Keratinocyte (primary cell): ENCODE results near the gene SLC44A3. TPM values are rescaled to one million over a fixed set of nuclear protein-coding genes. Genes with fewer than 3 reads are reported as not detected.

Experiments used
- DNase-seq: peaks from one replicate; pipeline ENCODE4 v3.0.0-alpha.2; 2011; ENCODE audit warnings: low read depth, missing footprints, low spot score
- FAIRE-seq: peaks from 2 replicates; lab custom pipeline; 2011; peaks lifted over from hg19 to GRCh38; lab: Jason Lieb, UNC
- H2AFZ ChIP-seq: 2 replicates; pipeline ENCODE4 v1.6.0; 2012; ENCODE audit warnings: low read length, control low read depth, inconsistent platforms; ENCODE audit not compliant: control insufficient read depth
- H3K27ac ChIP-seq: 2 replicates; pipeline ENCODE4 v1.5.1; 2011; ENCODE audit warnings: low read length; ENCODE audit not compliant: control insufficient read depth, insufficient read depth
- H3K27me3 ChIP-seq: 3 replicates; pipeline ENCODE4 v1.6.0; 2011; ENCODE audit warnings: low read length; ENCODE audit not compliant: control insufficient read depth, insufficient read depth; ENCODE audit errors: extremely low read depth
- H3K36me3 ChIP-seq, 2 experiments: 2 replicates in 1 of 2; 3 replicates in 1 of 2; pipeline ENCODE4 v1.5.1; 2011; ENCODE audit warnings: low read length in 2 of 2, mild to moderate bottlenecking in 1 of 2; ENCODE audit not compliant: control insufficient read depth in 2 of 2, insufficient read depth in 2 of 2; ENCODE audit errors: extremely low read depth in 1 of 2
- H3K4me1 ChIP-seq: 3 replicates; pipeline ENCODE4 v1.5.1; 2011; ENCODE audit warnings: low read length; ENCODE audit not compliant: control insufficient read depth, insufficient read depth; ENCODE audit errors: extremely low read depth
- H3K4me2 ChIP-seq: 3 replicates; pipeline ENCODE4 v1.6.0; 2011; ENCODE audit warnings: low read depth, low read length; ENCODE audit not compliant: control insufficient read depth, insufficient read depth; ENCODE audit errors: extremely low read depth
- H3K4me3 ChIP-seq, 3 experiments: fragments of 200-600 bp in 1 of 3; sonication (generic) in 1 of 3; 2 replicates in 2 of 3; 3 replicates in 1 of 3; pipeline ENCODE4 v1.5.1; 2011 to 2016; ENCODE audit warnings: low read length in 3 of 3, mild to moderate bottlenecking in 3 of 3, control low read depth in 2 of 3, inconsistent platforms in 1 of 3, low read depth in 1 of 3, mixed read lengths in 1 of 3, mixed run types in 1 of 3, moderate library complexity in 1 of 3; ENCODE audit not compliant: control insufficient read depth in 2 of 3, insufficient read depth in 2 of 3; ENCODE audit errors: extremely low read depth in 1 of 3
- H3K79me2 ChIP-seq: 2 replicates; pipeline ENCODE4 v1.6.0; 2012; ENCODE audit warnings: low read length; ENCODE audit not compliant: control insufficient read depth, insufficient read depth
- H3K9ac ChIP-seq: 3 replicates; pipeline ENCODE4 v1.6.0; 2011; ENCODE audit warnings: low read length; ENCODE audit not compliant: control insufficient read depth, insufficient read depth; ENCODE audit errors: extremely low read depth
- H3K9me1 ChIP-seq: 3 replicates; pipeline ENCODE4 v1.6.0; 2011; ENCODE audit warnings: low read length; ENCODE audit not compliant: control insufficient read depth, insufficient read depth; ENCODE audit errors: extremely low read depth
- H3K9me3 ChIP-seq: 2 replicates; pipeline ENCODE4 v1.5.1; 2012; ENCODE audit warnings: low read depth, low read length; ENCODE audit not compliant: control insufficient read depth
- H4K20me1 ChIP-seq: 3 replicates; pipeline ENCODE4 v1.6.0; 2011; ENCODE audit warnings: low read length; ENCODE audit not compliant: control insufficient read depth, insufficient read depth; ENCODE audit errors: extremely low read depth
- EZH2 ChIP-seq: IDR thresholded peaks from one replicate; pipeline ENCODE4 v1.6.1; 2012; ENCODE audit warnings: inconsistent platforms, mild to moderate bottlenecking, low read length, moderate library complexity
- dilution Hi-C: fragments of 300-500 bp; cut with MboI; formaldehyde crosslinking; loops from one replicate; pipeline ENCODE4 v1.7.0; 2020; ENCODE audit warnings: low sequenced_read_pairs; ENCODE audit not compliant: extremely low pct_ligation_motif_present
- polyA plus RNA-seq, 5 experiments: library from polyadenylated mRNA; depleted of rRNA in 3 of 5; stranded (reverse) in 3 of 5; stranded (forward) in 1 of 5; unstranded in 1 of 5; fragments of >200 nt; gene quantifications; 1 replicate in 1 of 5; 2 replicates in 3 of 5; 3 replicates in 1 of 5; pipeline versions ENCODE4 v1.2.1 to v1.2.3, GENCODE V29; 2011 to 2012; ENCODE audit warnings: missing spikeins in 2 of 5, low read depth in 1 of 5, low replicate concordance in 1 of 5
- TF ChIP-seq, protein P1 (sequence below), 3 experiments: IDR thresholded peaks in 1 of 3; conservative IDR thresholded peaks in 1 of 3; optimal IDR thresholded peaks in 1 of 3; 2 replicates in 2 of 3; 3 replicates in 1 of 3; pipeline versions ENCODE3 to v1.5.1; 2011; ENCODE audit warnings: low read length in 3 of 3, mild to moderate bottlenecking in 3 of 3, moderate library complexity in 2 of 3, control low read depth in 1 of 3, inconsistent platforms in 1 of 3; ENCODE audit not compliant: insufficient read depth in 2 of 3; ENCODE audit errors: extremely low read depth in 1 of 3

SLC44A3 gene
- polyA plus RNA-seq, 1 donor (not counting 4 experiments of a cell fraction or from before 2014, with no cell fraction given) = 7.3 TPM

DNA sequence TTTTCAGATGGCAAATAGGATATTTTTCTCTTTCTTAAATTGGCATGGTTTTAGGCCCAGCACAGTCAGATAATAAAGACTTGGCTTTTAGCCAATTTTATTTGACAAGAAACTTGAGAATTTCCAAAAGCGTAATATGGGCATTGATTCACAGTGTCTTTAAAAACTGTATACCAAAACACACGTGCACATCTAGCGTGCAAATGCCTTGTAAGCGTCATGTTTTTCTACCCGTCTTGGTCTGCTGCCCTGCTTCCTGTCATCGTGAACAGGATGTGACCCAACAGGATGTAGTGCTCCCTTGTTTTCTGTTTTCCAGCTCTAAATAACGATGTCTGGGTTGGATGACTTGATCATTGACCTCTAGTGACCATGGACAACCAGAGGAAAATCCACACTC lies 24.7 kb upstream of the SLC44A3 start:
- TF ChIP-seq, protein P1, sequence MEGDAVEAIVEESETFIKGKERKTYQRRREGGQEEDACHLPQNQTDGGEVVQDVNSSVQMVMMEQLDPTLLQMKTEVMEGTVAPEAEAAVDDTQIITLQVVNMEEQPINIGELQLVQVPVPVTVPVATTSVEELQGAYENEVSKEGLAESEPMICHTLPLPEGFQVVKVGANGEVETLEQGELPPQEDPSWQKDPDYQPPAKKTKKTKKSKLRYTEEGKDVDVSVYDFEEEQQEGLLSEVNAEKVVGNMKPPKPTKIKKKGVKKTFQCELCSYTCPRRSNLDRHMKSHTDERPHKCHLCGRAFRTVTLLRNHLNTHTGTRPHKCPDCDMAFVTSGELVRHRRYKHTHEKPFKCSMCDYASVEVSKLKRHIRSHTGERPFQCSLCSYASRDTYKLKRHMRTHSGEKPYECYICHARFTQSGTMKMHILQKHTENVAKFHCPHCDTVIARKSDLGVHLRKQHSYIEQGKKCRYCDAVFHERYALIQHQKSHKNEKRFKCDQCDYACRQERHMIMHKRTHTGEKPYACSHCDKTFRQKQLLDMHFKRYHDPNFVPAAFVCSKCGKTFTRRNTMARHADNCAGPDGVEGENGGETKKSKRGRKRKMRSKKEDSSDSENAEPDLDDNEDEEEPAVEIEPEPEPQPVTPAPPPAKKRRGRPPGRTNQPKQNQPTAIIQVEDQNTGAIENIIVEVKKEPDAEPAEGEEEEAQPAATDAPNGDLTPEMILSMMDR (optimal IDR thresholded peaks at IDR 0.05 in 1 of 3, IDR thresholded peaks at IDR 0.05 in 1 of 3, conservative IDR thresholded peaks at IDR 0.05 in 1 of 3; ENCODE audit: extremely low read depth in 1 of 3, insufficient read depth in 2 of 3, low read length in 3 of 3) = no peak
- TF ChIP-seq EZH2 = no peak
- Histone ChIP-seq H3K36me3 (no peaks in the 10 kb centered on the region), H3K4me3 (no peak overlapping the region), H3K27me3 (no peaks in the 10 kb centered on the region), H3K4me2 (no peak overlapping the region), H3K79me2 (no peaks in the 10 kb centered on the region), H3K4me1 (peaks cover 15% of the 10 kb centered on the region), H3K9me3 (no peaks in the 10 kb centered on the region), H2AFZ (no peak overlapping the region), H3K9me1 (no peaks in the 10 kb centered on the region), H3K9ac (no peak overlapping the region), H4K20me1 (no peaks in the 10 kb centered on the region), H3K27ac (no peak overlapping the region)
- dilution Hi-C loops = no loop called here
- FAIRE-seq (no peak), DNase-seq (no peak)

DNA sequence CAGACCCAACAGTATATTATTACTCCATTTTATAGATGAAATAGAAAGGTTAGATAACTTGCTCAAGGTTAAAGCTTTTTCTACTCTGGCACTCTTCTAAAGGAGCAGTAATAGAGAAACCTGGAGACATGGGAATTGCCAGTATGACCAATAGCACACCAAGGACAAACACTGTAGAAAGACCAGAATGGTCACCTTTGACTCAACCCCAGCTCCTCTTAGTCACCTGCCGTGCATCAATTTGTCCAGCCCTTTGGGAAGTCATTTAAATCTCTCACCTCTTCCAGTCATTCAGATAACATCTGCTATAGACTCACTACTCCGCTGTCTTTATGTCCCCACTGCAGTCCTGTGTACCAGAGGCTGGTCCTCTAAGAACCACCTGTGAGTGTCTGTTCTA lies 23.9 kb upstream of the SLC44A3 start:
- DNase-seq = no peak
- Histone ChIP-seq H3K36me3 (no peaks in the 10 kb centered on the region), H3K4me3 (no peak overlapping the region), H3K79me2 (no peaks in the 10 kb centered on the region), H3K27me3 (no peaks in the 10 kb centered on the region), H3K4me2 (no peak overlapping the region), H3K9me3 (no peaks in the 10 kb centered on the region), H2AFZ (no peak overlapping the region), H4K20me1 (no peaks in the 10 kb centered on the region), H3K27ac (no peak overlapping the region), H3K9me1 (no peaks in the 10 kb centered on the region), H3K4me1 (peaks cover 22% of the 10 kb centered on the region), H3K9ac (no peak overlapping the region)
- no peak for FAIRE-seq
- dilution Hi-C loops = no loop called here
- TF ChIP-seq EZH2 = no peak
- TF ChIP-seq, protein P1 (optimal IDR thresholded peaks at IDR 0.05 in 1 of 3, IDR thresholded peaks at IDR 0.05 in 1 of 3, conservative IDR thresholded peaks at IDR 0.05 in 1 of 3; ENCODE audit: extremely low read depth in 1 of 3, insufficient read depth in 2 of 3, low read length in 3 of 3) = no peak
